BLaER1 treated with 17β-estradiol and CSF1 and Interleukin-3, amounts not matched to agents 10 nM and 100 nM (cell line): ENCODE results near the gene LZTFL1.
A peak's percentile ranks its signal among the peaks of the same experiment; 100 is the strongest.

Source experiments
- H3K27ac ChIP-seq, 11 experiments: shearing (Covaris generic); formaldehyde crosslinking; 2 replicates each; pipeline ENCODE4 v1.8.1; 2022
- H3K27me3 ChIP-seq, 11 experiments: shearing (Covaris generic); formaldehyde crosslinking; 2 replicates each; pipeline ENCODE4 v1.8.1; 2022
- H3K36me3 ChIP-seq, 11 experiments: shearing (Covaris generic); formaldehyde crosslinking; 2 replicates each; pipeline ENCODE4 v1.8.1; 2022
- H3K4me1 ChIP-seq, 10 experiments: shearing (Covaris generic); formaldehyde crosslinking; 2 replicates each; pipeline ENCODE4 v1.8.1; 2022
- H3K4me2 ChIP-seq, 11 experiments: shearing (Covaris generic); formaldehyde crosslinking; 2 replicates each; pipeline ENCODE4 v1.8.1; 2022
- H3K4me3 ChIP-seq, 10 experiments: shearing (Covaris generic); formaldehyde crosslinking; 2 replicates each; pipeline ENCODE4 v1.8.1; 2022
- H3K9ac ChIP-seq, 11 experiments: shearing (Covaris generic); formaldehyde crosslinking; 2 replicates each; pipeline ENCODE4 v1.8.1; 2022
- H3K9me3 ChIP-seq, 11 experiments: shearing (Covaris generic); formaldehyde crosslinking; replicated peaks in 1 of 11; 2 replicates each; pipeline ENCODE4 v1.8.1; 2022
- H4K20me1 ChIP-seq, 11 experiments: shearing (Covaris generic); formaldehyde crosslinking; 2 replicates each; pipeline ENCODE4 v1.8.1; 2022
- Cebpa-rat ChIP-seq, 11 experiments: shearing (Covaris generic); IDR thresholded peaks; 2 replicates each; pipeline ENCODE4 v1.8.1; 2022

LZTFL1 gene

GRCh38 chr3:45841757-45842491 is at the start of gene LZTFL1:
Gene LZTFL1, minus strand, starts transcription at chr3:45842119. Its CDS starts 128 bp downstream, at chr3:45841991.
- H3K4me3 ChIP-seq = peak within 1 kb of the TSS; percentile 73 to 86 (median 79)
- H3K9ac ChIP-seq = peak within 1 kb of the TSS; percentile 74 to 91 (median 82)
- H3K9me3 ChIP-seq = peaks cover 0 to 10% (median 9%) of the 10 kb centered on the region in 11 experiments; a peak in 13 of 22 replicates
- H3K27ac ChIP-seq = peak within 1 kb of the TSS; percentile 63 to 95 (median 78)
- no peaks in the 10 kb centered on the region for H4K20me1 ChIP-seq
- H3K36me3 ChIP-seq = peaks cover 0 to 13% (median under 1%) of the 10 kb centered on the region in 11 experiments; a peak in 10 of 22 replicates
- H3K4me2 ChIP-seq = peak within 1 kb of the TSS; percentile 85 to 98 (median 94)
- H3K27me3 ChIP-seq = no peaks in the 10 kb centered on the region
- peaks cover 6 to 16% (median 11%) of the 10 kb centered on the region in 10 experiments; a peak in 17 of 20 replicates for H3K4me1 ChIP-seq
- peak; percentile 97 to 100 (median 100) for TF ChIP-seq Cebpa-rat (IDR thresholded peaks at IDR 0.05)

- TF ChIP-seq Cebpa-rat (IDR thresholded peaks at IDR 0.05) = no peak
- Histone ChIP-seq H3K9ac (peak overlapping the region in 1 of 11 experiments; percentile 14; a peak in 1 of 22 replicates), H3K4me3 (no peak overlapping the region), H3K4me2 (peak overlapping the region in 10 of 11 experiments; percentile 8 to 78 (median 48); a peak in 19 of 22 replicates), H3K36me3 (no peaks in the 10 kb centered on the region), H3K9me3 (no peaks in the 10 kb centered on the region), H4K20me1 (no peaks in the 10 kb centered on the region), H3K27ac (no peak overlapping the region), H3K27me3 (no peaks in the 10 kb centered on the region), H3K4me1 (peaks cover 22 to 42% (median 31%) of the 10 kb centered on the region in 10 experiments)
Measured at GRCh38 chr3:45890405-45890804, 48.5 kb upstream of the LZTFL1 start.

GRCh38 chr3:45889337-45889736 is 47.4 kb upstream of the LZTFL1 start:
- TF ChIP-seq Cebpa-rat (IDR thresholded peaks at IDR 0.05) = no peak

GRCh38 chr3:45887759-45888511 is 46.0 kb upstream of the LZTFL1 start:
- H3K4me2 ChIP-seq = peak overlapping the region in 1 of 11 experiments; percentile 39; a peak in 1 of 22 replicates
- no peaks in the 10 kb centered on the region for H4K20me1 ChIP-seq
- TF ChIP-seq Cebpa-rat (IDR thresholded peaks at IDR 0.05) = no peak
- peaks cover 6 to 38% (median 30%) of the 10 kb centered on the region in 10 experiments; a peak in 19 of 20 replicates for H3K4me1 ChIP-seq
- H3K9ac ChIP-seq = no peak overlapping the region
- no peak overlapping the region for H3K27ac ChIP-seq
- H3K9me3 ChIP-seq = no peaks in the 10 kb centered on the region
- H3K36me3 ChIP-seq = no peaks in the 10 kb centered on the region
- no peaks in the 10 kb centered on the region for H3K27me3 ChIP-seq
- H3K4me3 ChIP-seq = no peak overlapping the region

More at GRCh38 chr3:45889337-45889736, 47.4 kb upstream of the LZTFL1 start:
- Histone ChIP-seq H3K4me3 (no peak overlapping the region), H3K27me3 (no peaks in the 10 kb centered on the region), H3K9me3 (no peaks in the 10 kb centered on the region), H3K4me2 (peak overlapping the region in 9 of 11 experiments; percentile 3 to 52 (median 32); a peak in 12 of 22 replicates), H3K9ac (no peak overlapping the region), H4K20me1 (no peaks in the 10 kb centered on the region), H3K36me3 (no peaks in the 10 kb centered on the region), H3K27ac (no peak overlapping the region), H3K4me1 (peaks cover 13 to 42% (median 30%) of the 10 kb centered on the region in 10 experiments)

GRCh38 chr3:45887285-45887684 is 45.4 kb upstream of the LZTFL1 start:
- H3K27ac ChIP-seq = no peak overlapping the region
- no peak overlapping the region for H3K4me2 ChIP-seq
- H3K4me3 ChIP-seq = no peak overlapping the region
- H3K36me3 ChIP-seq = no peaks in the 10 kb centered on the region
- no peaks in the 10 kb centered on the region for H3K9me3 ChIP-seq
- H4K20me1 ChIP-seq = no peaks in the 10 kb centered on the region
- H3K27me3 ChIP-seq = no peaks in the 10 kb centered on the region
- no peak overlapping the region for H3K9ac ChIP-seq
- TF ChIP-seq Cebpa-rat (IDR thresholded peaks at IDR 0.05) = no peak
- peaks cover 6 to 34% (median 30%) of the 10 kb centered on the region in 10 experiments; a peak in 19 of 20 replicates for H3K4me1 ChIP-seq

GRCh38 chr3:45885979-45886705 is 44.2 kb upstream of the LZTFL1 start, which contains the start of gene CCR9:
Gene CCR9, plus strand, starts transcription at chr3:45886543. Its CDS starts 8,391 bp downstream, at chr3:45894934.
- H3K36me3 ChIP-seq = no peaks in the 10 kb centered on the region
- no peak within 1 kb of the TSS for H3K27ac ChIP-seq
- H3K9me3 ChIP-seq = no peaks in the 10 kb centered on the region
- H3K9ac ChIP-seq = no peak within 1 kb of the TSS
- no peaks in the 10 kb centered on the region for H3K27me3 ChIP-seq
- H3K4me3 ChIP-seq = no peak within 1 kb of the TSS
- no peaks in the 10 kb centered on the region for H4K20me1 ChIP-seq
- no peak for TF ChIP-seq Cebpa-rat (IDR thresholded peaks at IDR 0.05)
- peaks cover 6 to 27% (median 23%) of the 10 kb centered on the region in 10 experiments; a peak in 19 of 20 replicates for H3K4me1 ChIP-seq
- H3K4me2 ChIP-seq = no peak within 1 kb of the TSS

- H3K9me3 ChIP-seq = no peaks in the 10 kb centered on the region
- H3K4me1 ChIP-seq = peaks cover 0 to 13% (median 10%) of the 10 kb centered on the region in 10 experiments; a peak in 14 of 20 replicates
- H3K4me3 ChIP-seq = no peak overlapping the region
- H4K20me1 ChIP-seq = no peaks in the 10 kb centered on the region
- H3K9ac ChIP-seq = no peak overlapping the region
- H3K27ac ChIP-seq = no peak overlapping the region
- TF ChIP-seq Cebpa-rat (IDR thresholded peaks at IDR 0.05) = no peak
- H3K27me3 ChIP-seq = no peaks in the 10 kb centered on the region
- no peak overlapping the region for H3K4me2 ChIP-seq
- no peaks in the 10 kb centered on the region for H3K36me3 ChIP-seq
Measured at GRCh38 chr3:45884368-45885201, 42.7 kb upstream of the LZTFL1 start.
